PC-3 (cell line): Measurements from ENCODE around the gene INPP5F.

ENCODE experiments used
- EZH2 ChIP-seq: fragments of 300-600 bp; sonication (generic); IDR thresholded peaks from one replicate; pipeline ENCODE4 v1.6.1; 2017; ENCODE audit warnings: antibody characterized with exemption, mild to moderate bottlenecking, low read length; ENCODE audit not compliant: unreplicated experiment
- TF ChIP-seq, protein P1 (sequence below): fragments of 300-600 bp; sonication (generic); conservative IDR thresholded peaks from 2 replicates; pipeline ENCODE4 v1.5.1; 2017; ENCODE audit warnings: antibody characterized with exemption, low read depth, mild to moderate bottlenecking, low read length

- TF ChIP-seq, protein P1, sequence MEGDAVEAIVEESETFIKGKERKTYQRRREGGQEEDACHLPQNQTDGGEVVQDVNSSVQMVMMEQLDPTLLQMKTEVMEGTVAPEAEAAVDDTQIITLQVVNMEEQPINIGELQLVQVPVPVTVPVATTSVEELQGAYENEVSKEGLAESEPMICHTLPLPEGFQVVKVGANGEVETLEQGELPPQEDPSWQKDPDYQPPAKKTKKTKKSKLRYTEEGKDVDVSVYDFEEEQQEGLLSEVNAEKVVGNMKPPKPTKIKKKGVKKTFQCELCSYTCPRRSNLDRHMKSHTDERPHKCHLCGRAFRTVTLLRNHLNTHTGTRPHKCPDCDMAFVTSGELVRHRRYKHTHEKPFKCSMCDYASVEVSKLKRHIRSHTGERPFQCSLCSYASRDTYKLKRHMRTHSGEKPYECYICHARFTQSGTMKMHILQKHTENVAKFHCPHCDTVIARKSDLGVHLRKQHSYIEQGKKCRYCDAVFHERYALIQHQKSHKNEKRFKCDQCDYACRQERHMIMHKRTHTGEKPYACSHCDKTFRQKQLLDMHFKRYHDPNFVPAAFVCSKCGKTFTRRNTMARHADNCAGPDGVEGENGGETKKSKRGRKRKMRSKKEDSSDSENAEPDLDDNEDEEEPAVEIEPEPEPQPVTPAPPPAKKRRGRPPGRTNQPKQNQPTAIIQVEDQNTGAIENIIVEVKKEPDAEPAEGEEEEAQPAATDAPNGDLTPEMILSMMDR = no peak
- TF ChIP-seq EZH2 = no peak
Observed at GRCh38 chr10:119693262-119693957, 32.4 kb upstream of the INPP5F start.
